GM12873 (cell line): ENCODE data around the gene MAP2.

Experiments used
- CTCF ChIP-seq: IDR thresholded peaks from 2 replicates; pipeline ENCODE4 v1.5.1; 2012; ENCODE audit warnings: low read depth, mild to moderate bottlenecking, moderate library complexity, low read length, control low read depth; ENCODE audit not compliant: insufficient read depth; ENCODE audit errors: missing control alignments

Gene MAP2

GRCh38 chr2:209451209-209451834 lies 27.5 kb downstream of the MAP2 start:
- no peak for TF ChIP-seq CTCF

- no peak for TF ChIP-seq CTCF
Measured at GRCh38 chr2:209456489-209456888, 32.6 kb downstream of the MAP2 start.

- no peak for TF ChIP-seq CTCF
Measured at GRCh38 chr2:209458008-209458979, 34.4 kb downstream of the MAP2 start.

DNA sequence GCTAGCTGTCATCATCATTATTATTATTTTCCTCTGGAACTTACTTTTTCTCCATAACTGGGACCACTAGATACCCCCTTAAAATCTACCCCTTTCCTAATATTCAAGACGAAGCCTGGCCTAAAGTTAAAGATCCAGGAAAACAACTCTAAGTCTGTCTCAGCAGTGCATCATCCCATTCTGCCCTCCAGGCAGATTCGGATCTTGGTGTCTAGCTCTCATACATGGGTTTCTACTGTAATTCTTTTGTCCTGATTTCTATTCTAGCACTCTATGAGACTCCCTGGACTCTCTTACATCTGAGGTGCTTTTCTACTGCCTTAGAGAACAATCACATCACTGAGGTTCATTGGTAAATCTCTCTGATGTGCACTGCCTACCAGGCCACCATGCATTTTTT lies 35.5 kb downstream of the MAP2 start:
- no peak for TF ChIP-seq CTCF

DNA sequence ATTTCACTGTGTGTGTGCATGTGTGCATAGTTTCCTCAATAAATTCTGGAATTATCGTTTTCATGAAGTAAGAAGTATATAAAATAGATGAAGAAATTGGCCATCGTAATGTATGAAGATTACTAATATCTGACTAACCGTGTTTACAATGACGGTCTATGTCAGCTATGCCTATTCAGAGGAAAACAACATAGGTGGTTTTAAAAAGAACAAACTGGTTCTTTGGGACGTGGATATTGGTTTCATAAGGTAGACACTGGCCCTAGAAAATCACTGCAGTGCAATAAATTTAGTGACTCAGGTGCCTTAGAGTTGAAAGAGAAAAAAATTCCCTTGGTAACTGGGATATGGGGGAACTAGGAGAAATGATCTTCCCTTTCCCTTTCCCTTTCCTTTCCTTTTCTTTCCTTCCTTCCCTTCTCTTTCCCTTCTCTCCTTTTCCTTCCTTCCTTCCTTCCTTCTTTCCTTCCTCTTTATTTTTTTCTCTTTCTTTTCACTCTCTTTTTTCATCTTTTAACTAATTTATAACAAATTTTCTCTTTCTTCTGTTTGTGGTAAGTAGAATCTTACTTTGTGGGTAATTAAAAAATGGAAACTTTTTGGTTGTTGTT lies 36.4 kb downstream of the MAP2 start:
- no peak for TF ChIP-seq CTCF

DNA sequence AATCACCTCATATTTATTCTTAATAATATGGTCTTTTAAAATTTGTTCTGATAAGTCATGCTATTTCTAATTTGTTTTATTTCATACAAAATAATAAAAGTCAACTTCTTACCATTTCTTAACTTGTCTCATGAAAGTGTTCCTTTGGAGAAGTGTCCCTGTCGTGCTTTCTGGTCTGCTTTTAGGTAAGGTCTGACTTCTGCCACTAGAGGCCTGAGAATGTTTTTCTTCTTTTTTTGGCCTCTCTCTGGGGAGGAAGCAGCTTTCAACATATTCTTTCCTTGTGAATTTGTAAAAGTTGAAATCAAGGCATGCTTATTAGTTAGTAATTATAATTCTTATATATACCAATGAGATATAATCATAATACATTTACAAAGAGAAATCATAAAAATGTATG lies 39.4 kb downstream of the MAP2 start:
- peak; percentile 27 for TF ChIP-seq CTCF

DNA sequence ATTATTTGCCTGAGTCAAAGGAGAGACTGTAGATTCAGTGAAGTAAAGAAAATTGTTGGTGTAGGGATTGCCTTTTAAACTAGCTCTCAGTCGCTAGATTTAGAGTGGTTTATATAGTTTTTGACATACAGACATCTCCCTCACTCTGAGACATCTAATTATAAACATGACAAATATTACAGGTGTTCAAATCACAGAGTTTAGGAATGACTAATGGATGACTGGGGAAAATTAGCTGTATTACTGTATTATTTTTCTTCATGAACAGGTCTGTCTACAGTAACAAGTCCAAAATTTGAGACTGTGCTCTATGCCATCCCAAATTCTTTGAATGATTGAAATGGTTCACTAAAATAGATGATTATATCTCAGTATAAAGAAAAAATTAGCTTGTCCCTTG lies 40.0 kb downstream of the MAP2 start:
- no peak for TF ChIP-seq CTCF
